ENCODE measurements around the gene NUP107. TPM values are rescaled to one million over a fixed set of nuclear protein-coding genes. Genes with fewer than 3 reads are reported as not detected.

Gene NUP107
- total RNA-seq, 1 donor from 2014 or later, result 22.7 TPM

DNA sequence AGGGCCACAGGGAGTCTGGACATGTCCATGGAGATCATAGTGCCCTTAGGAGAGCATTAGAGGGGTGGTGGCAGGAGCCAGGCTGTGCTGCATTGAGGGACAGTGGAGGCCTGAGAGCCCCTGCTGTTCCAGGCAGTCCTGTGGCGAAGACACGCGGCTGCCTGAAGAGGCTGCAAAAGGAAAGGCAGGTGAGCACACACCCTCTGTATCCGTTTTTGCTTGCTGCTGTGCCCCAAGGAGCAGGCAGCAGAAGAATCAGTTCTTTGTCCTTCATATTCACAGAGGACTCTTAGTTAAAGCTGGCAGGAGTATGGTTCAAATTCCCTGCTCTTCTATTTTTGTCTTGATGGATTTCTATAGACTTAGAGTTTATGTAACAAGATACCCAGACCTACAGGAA, 63.7 kb downstream of the NUP107 start:
- H3K9me3 ChIP-seq, result no peaks in the 10 kb centered on the region
- no peaks in the 10 kb centered on the region for H3K4me1 ChIP-seq
- H3K36me3 ChIP-seq, result peaks cover 25% of the 10 kb centered on the region
- no peak overlapping the region for H3K4me3 ChIP-seq
- H3K27ac ChIP-seq, result no peak overlapping the region
- TF ChIP-seq, protein P1, sequence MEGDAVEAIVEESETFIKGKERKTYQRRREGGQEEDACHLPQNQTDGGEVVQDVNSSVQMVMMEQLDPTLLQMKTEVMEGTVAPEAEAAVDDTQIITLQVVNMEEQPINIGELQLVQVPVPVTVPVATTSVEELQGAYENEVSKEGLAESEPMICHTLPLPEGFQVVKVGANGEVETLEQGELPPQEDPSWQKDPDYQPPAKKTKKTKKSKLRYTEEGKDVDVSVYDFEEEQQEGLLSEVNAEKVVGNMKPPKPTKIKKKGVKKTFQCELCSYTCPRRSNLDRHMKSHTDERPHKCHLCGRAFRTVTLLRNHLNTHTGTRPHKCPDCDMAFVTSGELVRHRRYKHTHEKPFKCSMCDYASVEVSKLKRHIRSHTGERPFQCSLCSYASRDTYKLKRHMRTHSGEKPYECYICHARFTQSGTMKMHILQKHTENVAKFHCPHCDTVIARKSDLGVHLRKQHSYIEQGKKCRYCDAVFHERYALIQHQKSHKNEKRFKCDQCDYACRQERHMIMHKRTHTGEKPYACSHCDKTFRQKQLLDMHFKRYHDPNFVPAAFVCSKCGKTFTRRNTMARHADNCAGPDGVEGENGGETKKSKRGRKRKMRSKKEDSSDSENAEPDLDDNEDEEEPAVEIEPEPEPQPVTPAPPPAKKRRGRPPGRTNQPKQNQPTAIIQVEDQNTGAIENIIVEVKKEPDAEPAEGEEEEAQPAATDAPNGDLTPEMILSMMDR (IDR thresholded peaks at IDR 0.05), result no peak
- no peak for DNase-seq
- intact Hi-C loops (cut with DNase I), result no loop called here
- no peaks in the 10 kb centered on the region for H3K27me3 ChIP-seq
- ATAC-seq, result no peak

DNA sequence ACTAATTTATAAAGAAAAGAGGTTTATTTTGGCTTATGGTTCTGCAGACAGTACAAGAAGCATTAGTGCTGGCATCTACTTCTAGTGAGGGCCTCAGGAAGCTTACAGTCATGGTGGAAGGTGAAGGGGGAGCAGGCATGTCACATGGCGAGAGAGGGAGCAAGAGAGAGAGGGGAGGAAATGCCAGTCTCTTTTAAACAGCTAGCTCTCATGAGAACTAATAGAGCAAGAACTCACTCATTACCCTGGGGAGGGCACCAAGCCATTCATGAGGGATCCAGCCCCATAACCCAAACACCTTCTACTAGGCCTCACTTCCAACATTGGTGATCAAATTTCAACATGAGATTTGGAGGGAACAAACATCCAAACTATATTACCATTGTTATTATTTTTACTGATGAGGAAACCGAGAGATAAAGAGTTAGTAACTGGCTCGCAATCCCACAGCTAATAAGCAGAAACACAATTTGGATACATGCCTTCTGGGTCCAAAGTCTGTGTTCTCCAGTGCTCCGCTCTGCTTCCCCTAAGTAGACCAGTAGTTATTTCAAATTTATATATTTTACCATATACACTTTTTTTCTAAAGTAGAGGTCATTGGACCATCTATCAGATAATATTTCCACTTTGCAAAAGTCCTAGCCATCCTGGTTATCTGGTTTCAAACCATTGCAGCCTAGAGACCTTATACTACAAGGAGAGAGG, 68.9 kb downstream of the NUP107 start:
- H3K4me3 ChIP-seq, result no peak overlapping the region
- intact Hi-C loops (cut with DNase I), result no loop called here
- no peaks in the 10 kb centered on the region for H3K9me3 ChIP-seq
- DNase-seq (no peak), ATAC-seq (no peak)
- no peaks in the 10 kb centered on the region for H3K4me1 ChIP-seq
- H3K27ac ChIP-seq, result no peak overlapping the region
- H3K27me3 ChIP-seq, result no peaks in the 10 kb centered on the region
- TF ChIP-seq, protein P1 (IDR thresholded peaks at IDR 0.05), result no peak
- peaks cover 55% of the 10 kb centered on the region for H3K36me3 ChIP-seq

DNA sequence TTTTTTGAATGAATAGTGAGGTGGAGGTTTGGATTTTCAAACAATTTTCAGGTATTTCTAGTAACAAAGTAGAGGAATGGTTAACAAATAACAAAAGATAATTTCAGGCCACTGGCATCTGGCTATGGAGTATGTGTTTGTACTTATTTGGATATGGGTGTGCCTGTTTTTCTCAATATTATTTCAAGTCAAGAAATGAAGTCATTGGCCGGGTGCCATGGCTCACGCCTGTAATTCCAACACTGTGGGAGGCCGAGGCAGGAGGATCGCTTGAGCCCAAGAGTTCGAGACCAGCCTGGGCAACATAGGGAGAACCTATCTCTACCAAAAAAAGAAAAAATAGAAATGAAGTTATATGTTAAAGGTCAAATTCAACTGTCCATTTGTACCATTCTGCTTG, 73.1 kb downstream of the NUP107 start:
- Histone ChIP-seq H3K27me3 (no peaks in the 10 kb centered on the region), H3K4me1 (no peaks in the 10 kb centered on the region), H3K9me3 (no peaks in the 10 kb centered on the region), H3K27ac (no peak overlapping the region), H3K4me3 (no peak overlapping the region), H3K36me3 (peaks cover 52% of the 10 kb centered on the region)
- TF ChIP-seq, protein P1 (IDR thresholded peaks at IDR 0.05), result no peak
- ATAC-seq (no peak), DNase-seq (no peak)
- intact Hi-C loops (cut with DNase I), result no loop called here

DNA sequence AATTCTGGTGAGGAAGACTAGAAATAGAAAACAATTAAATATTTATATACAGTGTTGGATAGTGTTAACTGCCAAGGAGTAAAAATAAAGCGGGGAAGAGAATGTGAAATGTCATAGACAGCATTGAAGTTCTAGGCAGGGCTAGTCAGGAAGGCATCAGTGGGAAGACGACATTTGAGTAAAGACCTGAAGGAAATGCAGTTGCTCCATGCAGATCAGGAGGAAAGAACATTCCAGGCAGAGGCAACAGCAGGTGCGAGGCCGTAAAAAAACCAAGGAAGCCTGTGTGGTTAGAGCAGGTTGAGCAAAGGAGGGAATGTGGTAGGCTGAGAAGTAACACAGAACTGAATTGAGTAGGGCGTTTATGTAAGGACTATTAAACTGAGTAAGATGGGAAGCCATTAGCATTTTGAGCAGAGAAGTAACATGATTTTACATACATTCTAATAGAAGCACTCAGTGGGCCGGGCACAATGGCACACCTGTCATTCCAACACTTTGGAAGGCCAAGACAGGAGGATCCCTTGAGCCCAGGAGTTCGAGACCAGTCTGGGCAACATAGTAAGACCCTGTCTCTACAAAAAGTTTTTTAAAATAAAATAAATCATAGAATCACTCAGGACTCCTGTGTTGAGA, 74.1 kb downstream of the NUP107 start:
- no peaks in the 10 kb centered on the region for H3K9me3 ChIP-seq
- H3K27ac ChIP-seq, result no peak overlapping the region
- TF ChIP-seq, protein P1 (IDR thresholded peaks at IDR 0.05), result no peak
- no peaks in the 10 kb centered on the region for H3K27me3 ChIP-seq
- no peak overlapping the region for H3K4me3 ChIP-seq
- intact Hi-C loops (cut with DNase I), result no loop called here
- ATAC-seq, result no peak
- no peaks in the 10 kb centered on the region for H3K4me1 ChIP-seq
- peaks cover 53% of the 10 kb centered on the region for H3K36me3 ChIP-seq
- no peak for DNase-seq

DNA sequence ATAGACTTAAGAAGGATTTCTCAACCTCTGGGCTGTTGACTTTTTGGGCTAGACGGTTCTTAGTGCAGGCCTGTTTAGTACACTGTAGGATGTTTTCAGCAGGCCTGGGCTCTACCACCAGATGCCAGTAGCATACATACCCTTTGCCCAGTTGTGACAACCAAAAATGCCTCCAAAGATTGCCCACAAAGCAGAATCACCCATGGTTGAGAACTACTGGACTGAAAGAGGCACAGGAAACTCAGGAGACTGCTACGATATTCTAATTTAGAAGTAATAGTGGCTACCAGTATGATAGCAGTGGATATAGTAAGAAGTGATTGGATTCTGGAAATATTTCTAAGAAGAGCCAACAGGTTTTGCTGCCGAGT, 74.6 kb downstream of the NUP107 start:
- no peak overlapping the region for H3K4me3 ChIP-seq
- DNase-seq (no peak), ATAC-seq (no peak)
- TF ChIP-seq, protein P1 (IDR thresholded peaks at IDR 0.05), result no peak
- peaks cover 50% of the 10 kb centered on the region for H3K36me3 ChIP-seq
- H3K27ac ChIP-seq, result no peak overlapping the region
- no peaks in the 10 kb centered on the region for H3K9me3 ChIP-seq
- H3K27me3 ChIP-seq, result no peaks in the 10 kb centered on the region
- H3K4me1 ChIP-seq, result no peaks in the 10 kb centered on the region
- intact Hi-C loops (cut with DNase I), result no loop called here
